ENCODE measurements around the gene PARD3. TPM values are rescaled to one million over a fixed set of nuclear protein-coding genes. Genes with fewer than 3 reads are reported as not detected.

The PARD3 gene
- total RNA-seq, 1 donor from 2014 or later: 29.4 TPM

GRCh38 chr10:34200355-34200901, 614.7 kb downstream of the PARD3 start:
- peak in 1 of 2 donors; percentile 11 for DNase-seq (ENCODE audit: low read depth in 2 of 2)

- DNase-seq (ENCODE audit: low read depth in 2 of 2): no peak
Observed at GRCh38 chr10:34198953-34199352, 616.1 kb downstream of the PARD3 start.

GRCh38 chr10:34196058-34196433, 619.0 kb downstream of the PARD3 start:
- no peak for DNase-seq (ENCODE audit: low read depth in 2 of 2)

- no peak for DNase-seq (ENCODE audit: low read depth in 2 of 2)
Observed at GRCh38 chr10:34195364-34196057, 619.6 kb downstream of the PARD3 start.

- DNase-seq (ENCODE audit: low read depth in 2 of 2): no peak
Observed at GRCh38 chr10:34193931-34194626, 621.0 kb downstream of the PARD3 start.

GRCh38 chr10:34192646-34193045, 622.5 kb downstream of the PARD3 start:
- no peak for DNase-seq (ENCODE audit: low read depth in 2 of 2)

- no peak for DNase-seq (ENCODE audit: low read depth in 2 of 2)
Observed at GRCh38 chr10:34191406-34191805, 623.7 kb downstream of the PARD3 start.

- no peak for DNase-seq (ENCODE audit: low read depth in 2 of 2)
Observed at GRCh38 chr10:34190580-34190979, 624.5 kb downstream of the PARD3 start.

GRCh38 chr10:34189830-34190229, 625.3 kb downstream of the PARD3 start:
- no peak for DNase-seq (ENCODE audit: low read depth in 2 of 2)

GRCh38 chr10:34188221-34188620, 626.9 kb downstream of the PARD3 start:
- no peak for DNase-seq (ENCODE audit: low read depth in 2 of 2)

- DNase-seq (ENCODE audit: low read depth in 2 of 2): no peak
Observed at GRCh38 chr10:34187201-34187600, 627.9 kb downstream of the PARD3 start.

GRCh38 chr10:34186745-34187144, 628.4 kb downstream of the PARD3 start:
- no peak for DNase-seq (ENCODE audit: low read depth in 2 of 2)

- DNase-seq (ENCODE audit: low read depth in 2 of 2): no peak
Observed at GRCh38 chr10:34185998-34186397, 629.1 kb downstream of the PARD3 start.

- DNase-seq (ENCODE audit: low read depth in 2 of 2): peak in 1 of 2 donors; percentile 61
Observed at GRCh38 chr10:34184939-34185386, 630.1 kb downstream of the PARD3 start.

- DNase-seq (ENCODE audit: low read depth in 2 of 2): no peak
Observed at GRCh38 chr10:34184397-34184796, 630.7 kb downstream of the PARD3 start.

GRCh38 chr10:34183016-34183796, 631.9 kb downstream of the PARD3 start:
- DNase-seq (ENCODE audit: low read depth in 2 of 2): no peak

GRCh38 chr10:34181553-34182300, 633.4 kb downstream of the PARD3 start:
- peak; percentile 47 to 71 for DNase-seq (ENCODE audit: low read depth in 2 of 2)

- no peak for DNase-seq (ENCODE audit: low read depth in 2 of 2)
Observed at GRCh38 chr10:34180749-34181148, 634.3 kb downstream of the PARD3 start.

- DNase-seq (ENCODE audit: low read depth in 2 of 2): no peak
Observed at GRCh38 chr10:34179280-34179679, 635.8 kb downstream of the PARD3 start.

- peak in 1 of 2 donors; percentile 4 for DNase-seq (ENCODE audit: low read depth in 2 of 2)
Observed at GRCh38 chr10:34178756-34179155, 636.3 kb downstream of the PARD3 start.

- no peak for DNase-seq (ENCODE audit: low read depth in 2 of 2)
Observed at GRCh38 chr10:34178196-34178595, 636.9 kb downstream of the PARD3 start.

All from lung microvascular endothelial cell (primary cell).